ENCODE measurements around the gene KCNA4.
"Not testable (repeated sequence)": the region's sequence is repeated elsewhere in the genome, so short reads cannot be mapped to it uniquely, and the experiment has no call there.

The KCNA4 gene

GRCh38 chr11:30016588-30017363, at the start of gene KCNA4:
TSS of gene KCNA4 (minus strand) at chr11:30017030. CDS start at chr11:30012678, 4,352 bp downstream.
- DNase-seq (ENCODE audit: low read depth), result no peak

- no peak for DNase-seq (ENCODE audit: low read depth)
These were observed 45.3 kb upstream of the KCNA4 start for GRCh38 chr11:30062103-30062502.

GRCh38 chr11:30059172-30059815, 42.5 kb upstream of the KCNA4 start:
- no peak for DNase-seq (ENCODE audit: low read depth)

- no peak for DNase-seq (ENCODE audit: low read depth)
These were observed 32.4 kb upstream of the KCNA4 start for GRCh38 chr11:30049214-30049613.

- no peak for DNase-seq (ENCODE audit: low read depth)
These were observed 29.7 kb upstream of the KCNA4 start for GRCh38 chr11:30046578-30046945.

GRCh38 chr11:30045921-30046577, 29.2 kb upstream of the KCNA4 start:
- DNase-seq (ENCODE audit: low read depth), result no peak

GRCh38 chr11:30045144-30045543, 28.3 kb upstream of the KCNA4 start:
- no peak for DNase-seq (ENCODE audit: low read depth)

- no peak for DNase-seq (ENCODE audit: low read depth)
These were observed 24.3 kb upstream of the KCNA4 start for GRCh38 chr11:30041171-30041570.

- not testable (repeated sequence) for DNase-seq (ENCODE audit: low read depth)
These were observed 17.9 kb upstream of the KCNA4 start for GRCh38 chr11:30034746-30035145.

GRCh38 chr11:30034166-30034565, 17.3 kb upstream of the KCNA4 start:
- DNase-seq (ENCODE audit: low read depth), result not testable (repeated sequence)

- no peak for DNase-seq (ENCODE audit: low read depth)
These were observed 8.7 kb upstream of the KCNA4 start for GRCh38 chr11:30025396-30026139.

GRCh38 chr11:30023074-30023473, 6.2 kb upstream of the KCNA4 start:
- no peak for DNase-seq (ENCODE audit: low read depth)

GRCh38 chr11:30019481-30019880, 2.7 kb upstream of the KCNA4 start:
- no peak for DNase-seq (ENCODE audit: low read depth)

- no peak for DNase-seq (ENCODE audit: low read depth)
These were observed 1.7 kb upstream of the KCNA4 start for GRCh38 chr11:30018495-30018894.

GRCh38 chr11:30017445-30017895, 640 bp upstream of the KCNA4 start:
- no peak for DNase-seq (ENCODE audit: low read depth)

- no peak for DNase-seq (ENCODE audit: low read depth)
These were observed 961 bp downstream of the KCNA4 start for GRCh38 chr11:30015725-30016412.

- no peak for DNase-seq (ENCODE audit: low read depth)
These were observed 4.5 kb downstream of the KCNA4 start for GRCh38 chr11:30012346-30012745.

- no peak for DNase-seq (ENCODE audit: low read depth)
These were observed 7.8 kb downstream of the KCNA4 start for GRCh38 chr11:30009060-30009459.

- no peak for DNase-seq (ENCODE audit: low read depth)
These were observed 10.0 kb downstream of the KCNA4 start for GRCh38 chr11:30006876-30007275.

GRCh38 chr11:30002157-30002785, 14.6 kb downstream of the KCNA4 start:
- DNase-seq (ENCODE audit: low read depth), result no peak
